Hematopoietic multipotent progenitor cell treated with erythropoietin and hydrocortisone succinate and interleukin-3 and kit ligand, for 15 days (in vitro differentiated cells): Measurements from ENCODE around the gene ARHGAP22.

ENCODE experiments used
- DNase-seq: peaks from one replicate; pipeline ENCODE4 v3.0.0-alpha.2; 2015; ENCODE audit warnings: low spot score

The ARHGAP22 gene

DNA sequence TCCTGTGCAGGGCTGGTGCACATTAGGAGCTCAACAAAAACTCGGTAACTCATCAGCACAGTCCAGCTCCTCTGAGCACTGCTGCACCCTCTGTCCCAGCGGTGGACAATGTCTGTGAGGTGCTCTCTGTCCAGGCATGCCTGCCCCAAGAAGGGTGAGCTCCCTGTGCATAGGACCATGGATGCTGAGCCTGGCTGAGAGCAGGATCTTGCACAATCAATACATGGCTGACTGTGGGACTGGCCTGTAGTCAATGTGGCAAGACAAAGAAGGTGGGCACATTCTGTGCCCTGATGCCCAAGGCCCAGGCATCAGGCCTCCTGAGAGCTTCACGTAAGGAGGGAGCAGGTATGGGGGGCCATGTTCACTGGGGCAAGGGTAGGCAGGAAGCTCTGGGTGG is 17.1 kb downstream of the ARHGAP22 start:
- DNase-seq: no peak

DNA sequence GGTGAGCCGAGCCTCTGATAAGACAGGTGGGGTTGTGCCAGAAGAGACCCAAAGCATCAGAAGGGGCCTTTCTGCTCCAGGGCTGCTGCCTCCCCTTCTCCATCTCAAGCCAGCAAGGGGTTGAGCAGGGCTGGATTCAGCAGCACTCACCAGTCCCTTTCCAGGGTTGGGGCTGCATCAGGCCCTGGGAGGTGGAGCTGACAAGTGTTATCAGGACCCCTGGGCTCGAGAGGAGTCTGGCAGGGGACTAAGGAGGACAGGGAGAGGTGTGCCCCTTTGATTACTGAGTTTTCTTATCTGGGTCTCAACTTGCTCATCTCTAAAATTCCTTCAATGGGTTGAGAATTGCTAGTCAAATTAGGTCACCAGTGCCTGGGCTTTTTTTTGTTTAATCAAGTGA is 17.8 kb downstream of the ARHGAP22 start:
- DNase-seq: no peak

DNA sequence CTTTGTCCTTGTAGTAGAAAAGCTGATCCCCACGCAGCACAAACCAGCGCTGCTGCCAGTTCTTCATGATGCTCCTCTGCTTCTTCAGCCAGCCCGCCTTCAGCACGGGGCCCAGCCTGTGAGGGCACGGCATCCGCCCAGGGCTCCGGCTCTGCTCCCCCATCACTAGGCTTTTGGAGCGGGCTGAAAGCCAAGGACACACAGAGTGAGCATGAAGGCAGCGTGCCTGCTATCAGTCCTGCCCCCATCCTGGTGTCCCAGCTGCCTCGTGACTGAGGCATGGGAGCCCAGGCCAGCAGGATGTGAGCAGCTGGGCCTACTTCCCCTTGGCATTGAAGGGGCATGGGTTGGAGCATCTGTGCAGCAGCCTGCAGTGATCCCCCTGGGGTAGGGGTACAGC is 21.9 kb downstream of the ARHGAP22 start:
- no peak for DNase-seq

DNA sequence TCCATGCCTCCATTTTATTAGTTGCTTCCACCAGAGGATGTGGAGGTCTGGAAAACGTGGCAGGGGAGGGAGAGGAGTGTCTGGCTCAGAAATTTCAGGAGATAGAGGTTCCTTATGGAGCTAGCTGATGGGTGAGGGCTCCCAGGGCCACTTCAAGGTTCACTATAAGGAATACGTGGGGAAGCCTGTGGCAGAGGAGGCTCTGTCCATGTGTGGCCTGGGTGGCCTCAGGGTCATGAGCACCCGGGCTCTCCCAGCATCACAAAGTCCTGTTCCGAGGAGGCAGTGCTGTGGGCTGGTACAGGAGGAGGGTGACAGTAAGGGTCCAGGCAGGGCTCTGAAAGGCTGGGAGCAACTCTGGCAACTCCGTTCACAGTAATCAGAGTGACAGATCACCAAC is 24.6 kb downstream of the ARHGAP22 start:
- DNase-seq: no peak

GRCh38 chr10:48579251-48579960 is 25.5 kb downstream of the ARHGAP22 start:
- DNase-seq: no peak

- no peak for DNase-seq
Measured at GRCh38 chr10:48577158-48577557, 27.7 kb downstream of the ARHGAP22 start.

DNA sequence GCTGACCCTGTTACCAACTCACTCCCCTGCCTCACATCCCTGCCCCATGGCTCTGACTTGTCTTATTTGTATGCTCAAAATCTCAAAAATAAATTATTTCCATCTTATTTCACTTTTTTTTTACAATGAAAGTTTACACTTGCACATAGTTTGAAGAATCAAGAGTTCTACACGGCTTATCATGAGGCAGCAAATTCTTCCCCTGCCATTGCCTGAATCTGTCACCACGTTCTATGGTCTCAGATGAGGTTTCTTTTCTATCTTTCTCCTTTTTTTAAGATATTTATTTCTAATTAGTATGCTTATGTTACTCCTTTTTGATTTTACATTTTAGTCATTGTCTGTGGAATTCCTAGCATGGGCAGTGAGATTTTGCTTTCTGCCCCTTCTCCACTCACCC is 28.4 kb downstream of the ARHGAP22 start:
- no peak for DNase-seq

- DNase-seq: no peak
Measured at GRCh38 chr10:48575901-48576300, 29.0 kb downstream of the ARHGAP22 start.

- no peak for DNase-seq
Measured at GRCh38 chr10:48574817-48575380, 30.0 kb downstream of the ARHGAP22 start.

GRCh38 chr10:48574322-48574796 is 30.5 kb downstream of the ARHGAP22 start:
- DNase-seq: no peak

- no peak for DNase-seq
Measured at GRCh38 chr10:48573045-48573444, 31.8 kb downstream of the ARHGAP22 start.

DNA sequence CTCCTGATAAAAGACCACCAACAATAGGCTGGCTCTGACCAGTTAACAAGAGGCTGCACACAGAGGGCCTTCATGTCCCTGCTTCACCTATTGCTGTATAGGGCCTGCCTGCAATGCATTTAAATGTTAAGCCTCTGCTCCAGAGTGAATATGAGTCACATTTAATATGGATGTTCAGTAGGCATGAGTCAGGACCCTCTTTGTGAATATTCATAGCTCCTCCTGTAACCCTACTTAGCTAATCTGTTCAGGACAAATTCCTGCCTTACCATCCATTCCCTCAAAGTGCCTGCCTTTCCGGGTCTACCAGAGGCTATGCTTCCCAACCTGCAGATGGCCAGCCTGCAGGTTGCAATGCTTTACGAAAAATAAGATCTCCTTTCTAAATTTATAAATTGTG is 32.5 kb downstream of the ARHGAP22 start:
- no peak for DNase-seq

- DNase-seq: no peak
Measured at GRCh38 chr10:48568546-48568945, 36.3 kb downstream of the ARHGAP22 start.

DNA sequence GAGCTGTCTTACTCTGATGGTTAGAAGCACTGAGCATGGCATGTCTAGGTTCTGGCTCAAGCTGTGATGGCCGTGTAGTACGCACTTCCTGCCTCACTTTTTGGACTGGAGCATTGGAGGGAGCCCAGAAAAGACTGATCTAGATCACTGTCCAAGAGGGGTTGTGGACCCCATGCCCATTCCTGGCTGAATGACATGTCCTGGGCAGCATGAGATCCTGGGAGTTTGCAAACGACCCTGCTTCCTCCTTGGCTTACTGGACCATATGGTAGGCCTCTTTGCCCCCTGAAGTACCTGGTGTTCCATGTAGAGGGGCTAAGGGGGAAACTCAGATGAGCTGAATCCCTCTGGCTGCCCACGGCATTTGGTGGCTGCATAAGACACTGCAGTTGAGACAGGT is 36.7 kb downstream of the ARHGAP22 start:
- DNase-seq: no peak

DNA sequence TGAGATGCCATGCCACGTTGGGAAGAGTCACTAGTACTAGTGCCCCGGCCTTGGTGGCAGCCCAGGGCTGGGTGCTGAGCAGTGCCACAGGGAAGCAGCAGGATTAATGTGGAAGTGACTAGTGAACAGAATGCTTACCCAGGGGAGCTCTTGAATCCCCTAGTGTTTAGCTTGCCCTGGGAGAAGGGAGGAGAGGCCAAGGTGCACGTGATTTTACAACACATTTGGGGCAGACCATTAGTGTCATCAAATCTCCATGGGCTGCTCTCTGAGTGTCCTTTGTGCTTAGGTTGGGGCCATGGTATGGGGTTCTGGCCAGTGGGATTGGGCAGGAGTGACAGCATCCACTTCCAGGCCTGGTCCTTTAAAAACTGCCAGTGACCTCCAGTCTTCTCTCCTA is 37.5 kb downstream of the ARHGAP22 start:
- DNase-seq: no peak

DNA sequence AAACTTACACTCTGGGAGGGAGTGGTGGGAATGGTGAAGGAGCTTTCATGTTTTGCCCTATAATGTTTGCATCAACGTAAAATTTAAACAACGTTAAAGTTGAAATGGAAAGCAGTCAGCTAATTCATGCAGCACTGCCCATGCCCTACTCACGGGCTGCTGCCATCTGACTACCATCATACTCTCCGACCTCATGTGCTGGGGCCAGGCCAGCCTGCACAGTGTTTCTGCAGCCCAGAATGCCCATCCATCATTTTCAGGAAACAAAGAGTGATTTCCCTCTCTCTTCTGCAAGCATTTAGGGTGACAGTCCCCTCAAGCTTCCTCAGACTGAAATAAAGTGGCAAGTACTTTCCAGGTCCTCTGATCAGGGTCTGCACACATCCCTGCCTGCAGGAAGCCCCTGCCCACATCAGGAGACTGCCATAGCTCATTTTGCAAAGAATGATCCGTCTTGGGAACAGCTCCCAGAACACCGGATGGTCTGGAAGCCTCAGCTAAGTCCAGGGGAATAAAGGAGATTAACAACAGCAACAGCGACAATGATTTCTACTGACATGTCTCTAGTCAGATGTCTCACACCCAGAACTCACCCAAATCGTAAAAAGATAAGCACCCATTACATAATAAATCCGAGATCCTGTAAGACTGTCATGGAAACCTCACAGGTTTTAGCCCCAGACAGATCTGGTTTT is 40.3 kb downstream of the ARHGAP22 start:
- DNase-seq: no peak

GRCh38 chr10:48557511-48558123 is 47.3 kb downstream of the ARHGAP22 start:
- DNase-seq: no peak

DNA sequence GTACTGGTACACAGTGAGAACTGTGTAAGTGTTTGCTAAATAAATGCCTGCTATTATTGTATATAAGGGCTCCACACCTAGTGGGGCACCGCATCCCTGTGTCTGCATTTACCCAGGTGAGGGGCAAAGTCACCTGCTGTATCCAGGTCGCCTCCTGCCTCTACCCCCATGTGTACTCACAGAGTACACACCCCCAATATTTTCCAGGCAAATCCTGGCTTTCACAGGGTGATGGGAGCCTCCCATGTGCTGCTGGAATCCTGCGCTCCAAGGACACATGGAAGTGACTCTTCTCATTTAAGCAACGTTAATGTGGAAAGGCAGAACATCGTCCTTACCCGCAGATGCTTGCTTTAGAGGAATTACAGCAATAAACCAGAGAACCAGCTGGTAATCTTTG is 48.2 kb downstream of the ARHGAP22 start:
- DNase-seq: no peak

DNA sequence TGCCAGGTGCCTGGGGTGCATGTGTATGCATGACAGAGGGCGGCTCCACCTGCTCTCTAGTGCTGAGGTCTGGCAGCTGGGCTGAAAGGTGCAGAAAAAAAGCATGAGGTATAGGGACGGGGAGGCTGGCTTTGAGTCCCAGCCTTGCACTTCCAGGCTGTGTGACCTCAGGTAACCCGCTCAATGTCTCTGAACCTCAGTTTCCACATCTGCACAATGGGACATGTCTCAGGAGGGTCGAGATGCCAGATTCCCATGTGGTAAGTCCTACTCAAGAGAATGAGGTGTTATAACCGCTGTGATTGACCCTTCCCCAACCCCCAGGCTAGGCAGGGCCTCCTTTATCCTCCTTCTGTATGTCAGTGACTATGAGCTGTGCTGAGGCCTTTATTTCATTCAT is 48.8 kb downstream of the ARHGAP22 start:
- DNase-seq: no peak

GRCh38 chr10:48555310-48556042 is 49.4 kb downstream of the ARHGAP22 start:
- no peak for DNase-seq

- no peak for DNase-seq
Measured at GRCh38 chr10:48554656-48555055, 50.2 kb downstream of the ARHGAP22 start.

GRCh38 chr10:48554246-48554645 is 50.6 kb downstream of the ARHGAP22 start:
- no peak for DNase-seq
